D721Med (cell line): ENCODE data around the gene ALDH8A1.

Experiments used
- DNase-seq: peaks from one replicate; pipeline ENCODE4 v3.0.0; 2011; ENCODE audit warnings: low spot score; ENCODE audit not compliant: insufficient read length
- FAIRE-seq: peaks from 2 replicates; lab custom pipeline; 2011; peaks lifted over from hg19 to GRCh38; lab: Jason Lieb, UNC
- CTCF ChIP-seq: IDR thresholded peaks from 2 replicates; pipeline ENCODE4 v1.5.1; 2012; ENCODE audit warnings: mild to moderate bottlenecking, control low read depth; ENCODE audit not compliant: insufficient read depth; ENCODE audit errors: missing control alignments

The ALDH8A1 gene

GRCh38 chr6:134928151-134928900, 21.6 kb downstream of the ALDH8A1 start:
- TF ChIP-seq CTCF = no peak
- no peak for DNase-seq
- FAIRE-seq = no peak

- no peak for FAIRE-seq
- no peak for DNase-seq
- no peak for TF ChIP-seq CTCF
Observed at GRCh38 chr6:134925800-134926199, 24.1 kb downstream of the ALDH8A1 start.

- DNase-seq (no peak), FAIRE-seq (peak; percentile 90)
- no peak for TF ChIP-seq CTCF
Observed at GRCh38 chr6:134921721-134922261, 28.1 kb downstream of the ALDH8A1 start.

GRCh38 chr6:134921276-134921675, 28.6 kb downstream of the ALDH8A1 start:
- no peak for FAIRE-seq
- no peak for DNase-seq
- no peak for TF ChIP-seq CTCF

GRCh38 chr6:134920422-134920821, 29.5 kb downstream of the ALDH8A1 start:
- FAIRE-seq (no peak), DNase-seq (no peak)
- no peak for TF ChIP-seq CTCF

- no peak for DNase-seq
- no peak for FAIRE-seq
- no peak for TF ChIP-seq CTCF
Observed at GRCh38 chr6:134918418-134918961, 31.4 kb downstream of the ALDH8A1 start.

GRCh38 chr6:134911547-134911946, 38.4 kb downstream of the ALDH8A1 start:
- TF ChIP-seq CTCF = no peak
- DNase-seq = no peak
- FAIRE-seq = no peak
